IPS-11a (cell line): ENCODE measurements around the gene BICC1.

ENCODE experiments used
- H3K4me3 ChIP-seq: one replicate; pipeline ENCODE4 v1.5.1; 2013; ENCODE audit warnings: low read depth, low read length, control low read depth

BICC1 gene

DNA sequence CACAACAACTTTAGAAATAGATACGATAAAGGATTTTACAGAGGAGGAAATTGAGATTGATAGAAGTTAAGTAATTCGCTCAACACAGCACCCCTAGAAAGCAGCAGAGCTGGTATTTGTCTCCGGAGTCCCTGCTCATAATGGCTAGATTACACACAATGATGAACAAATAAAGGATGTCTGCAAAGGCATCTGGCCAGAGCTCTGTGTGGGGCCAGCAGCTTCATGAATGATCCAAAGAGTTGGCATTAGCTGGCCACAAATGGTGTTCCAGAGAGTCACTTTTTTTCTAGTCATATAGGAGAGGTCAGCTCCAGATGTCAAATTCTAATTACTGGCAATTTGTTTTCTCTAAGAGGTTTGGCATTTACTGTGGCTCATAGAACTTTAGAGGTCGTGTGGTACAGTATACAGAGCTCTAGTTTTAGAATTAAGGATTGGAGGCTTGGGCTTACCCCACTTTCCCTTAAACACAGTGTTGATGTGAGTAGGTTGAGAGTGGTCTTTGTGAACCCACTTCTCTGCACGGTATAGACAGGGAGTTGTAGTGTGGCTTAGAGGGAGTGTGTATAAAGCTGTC, 186.2 kb downstream of the BICC1 start:
- no peak overlapping the region for H3K4me3 ChIP-seq

DNA sequence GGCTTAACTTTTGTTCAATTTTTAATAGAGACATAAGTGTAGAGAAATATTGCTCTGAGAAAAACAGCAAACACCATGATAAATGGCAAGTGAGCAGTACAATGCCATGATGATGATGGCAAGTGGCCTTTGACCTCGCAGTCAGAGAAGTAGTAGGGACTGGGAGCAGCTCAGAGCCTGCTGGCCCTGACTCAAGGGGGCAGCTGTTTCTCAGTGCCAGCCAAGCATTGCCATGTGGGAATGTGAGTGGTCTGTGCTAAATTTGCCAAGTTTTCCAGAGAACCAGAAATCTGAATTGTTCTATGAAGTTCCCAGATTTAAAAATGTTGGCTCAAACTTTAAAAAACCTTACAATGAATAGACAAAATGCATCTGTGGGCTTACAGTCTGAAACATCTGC, 187.9 kb downstream of the BICC1 start:
- no peak overlapping the region for H3K4me3 ChIP-seq

DNA sequence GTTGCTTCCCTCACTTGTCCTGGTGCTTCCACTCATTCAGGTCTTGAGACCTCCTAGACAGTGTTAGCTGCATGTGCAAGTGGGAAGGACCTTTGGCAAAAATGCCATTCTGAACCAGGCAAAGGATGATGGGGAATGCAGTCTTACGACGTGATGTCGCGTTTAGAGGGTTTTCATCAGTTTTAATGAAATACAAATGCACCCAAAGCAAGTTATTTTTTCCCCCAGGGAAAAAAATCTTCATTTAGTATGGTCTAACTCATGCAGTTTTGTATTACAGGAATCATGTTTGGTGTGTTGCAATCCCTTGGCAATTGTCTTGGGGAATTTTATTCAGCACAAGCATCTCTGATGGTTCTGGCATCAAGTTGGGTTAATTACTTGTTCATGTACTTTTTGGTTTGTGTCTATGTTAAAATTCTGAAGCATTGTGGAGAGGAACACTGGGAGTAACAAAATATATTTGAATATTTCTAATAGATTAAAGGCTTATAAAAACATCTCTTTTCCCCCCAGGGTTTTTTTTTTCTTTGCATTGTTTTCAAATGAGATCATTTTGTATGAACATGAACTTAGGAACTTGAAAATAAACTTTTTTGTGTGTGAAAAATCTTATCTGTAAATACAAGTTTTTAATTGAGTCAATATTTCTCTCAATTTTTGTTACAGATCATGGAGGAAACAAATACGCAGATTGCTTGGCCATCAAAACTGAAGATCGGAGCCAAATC, 188.9 kb downstream of the BICC1 start:
- H3K4me3 ChIP-seq: no peak overlapping the region

DNA sequence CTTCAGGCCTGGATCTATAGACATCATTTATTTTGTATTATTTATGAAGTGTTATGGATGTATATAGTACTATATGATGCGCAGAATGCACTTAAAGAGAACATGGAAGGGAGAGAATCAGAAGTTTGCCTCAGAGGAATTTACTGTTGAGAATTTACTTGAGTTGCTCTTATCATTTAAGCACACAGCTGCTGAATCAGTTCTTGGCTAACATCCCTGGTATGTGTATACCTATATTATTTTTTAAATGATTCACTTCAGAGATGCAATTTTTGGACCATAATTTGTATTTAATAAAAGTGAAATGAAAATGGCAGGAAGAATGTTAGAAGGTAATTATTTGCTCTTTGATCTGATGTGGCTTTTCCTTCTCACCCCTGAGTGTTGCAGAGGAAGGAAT, 191.6 kb downstream of the BICC1 start:
- no peak overlapping the region for H3K4me3 ChIP-seq

DNA sequence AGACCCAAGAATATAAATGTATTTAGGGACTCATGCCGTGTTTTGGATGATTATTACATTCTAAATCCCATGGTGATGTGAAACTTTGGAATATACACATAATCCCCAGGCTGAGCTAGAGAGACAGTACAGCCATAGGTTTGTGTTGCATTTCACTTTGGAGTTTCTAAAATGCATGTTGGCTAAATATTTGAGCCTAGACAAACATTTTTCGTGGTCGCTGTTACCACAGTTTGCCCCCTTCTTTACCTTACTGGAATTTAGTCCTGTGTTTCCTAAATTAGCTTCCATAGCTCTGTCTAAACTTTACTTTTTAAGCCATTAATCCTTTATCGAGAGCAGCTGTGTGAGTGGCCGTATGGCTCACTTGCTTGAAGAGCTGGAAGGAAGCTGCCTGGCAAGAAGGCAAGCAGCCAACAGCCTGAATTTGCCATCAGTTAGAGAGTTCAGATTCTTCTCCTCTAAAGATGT, 192.0 kb downstream of the BICC1 start:
- no peak overlapping the region for H3K4me3 ChIP-seq

DNA sequence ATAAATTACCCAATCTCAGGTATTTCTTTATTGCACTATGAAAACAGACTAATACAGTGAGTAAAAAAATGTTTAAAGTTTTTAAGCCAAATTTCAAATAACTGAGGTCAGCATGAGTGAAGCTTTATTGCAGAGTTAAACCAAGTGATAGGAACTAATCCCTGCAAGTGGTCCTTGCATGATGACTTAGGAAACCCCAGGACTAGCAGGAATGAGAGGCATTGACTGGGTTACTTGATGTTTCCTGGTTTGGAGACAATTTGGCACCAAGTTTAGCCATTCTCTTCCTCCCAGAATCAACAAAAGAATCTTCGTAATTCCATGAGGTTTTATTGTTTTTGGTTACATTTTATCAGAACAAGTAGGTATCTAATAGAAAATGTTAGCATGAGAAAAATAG, 194.2 kb downstream of the BICC1 start:
- H3K4me3 ChIP-seq: no peak overlapping the region

DNA sequence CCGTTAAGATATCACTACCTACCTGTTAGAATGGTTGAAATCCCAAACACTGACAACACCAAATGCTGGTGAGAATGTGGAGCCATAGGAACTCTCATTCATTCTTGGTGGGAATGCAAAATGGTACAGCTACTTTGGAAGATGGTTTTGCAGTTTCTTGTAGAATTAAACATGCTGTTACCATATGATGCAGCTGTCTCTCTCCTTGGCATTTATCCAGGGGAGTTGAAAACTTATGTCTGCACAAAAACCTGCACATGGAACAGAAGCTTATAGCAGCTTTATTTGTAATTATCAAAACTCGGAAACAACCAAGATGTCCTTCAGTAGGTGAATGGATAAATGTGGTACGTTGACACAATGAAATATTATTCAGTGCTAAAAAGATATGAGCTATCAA, 199.5 kb downstream of the BICC1 start:
- H3K4me3 ChIP-seq: no peak overlapping the region

- no peak overlapping the region for H3K4me3 ChIP-seq
These were observed 200.3 kb downstream of the BICC1 start for GRCh38 chr10:58712982-58713381.

GRCh38 chr10:58714409-58714808, 201.7 kb downstream of the BICC1 start:
- no peak overlapping the region for H3K4me3 ChIP-seq

- H3K4me3 ChIP-seq: no peak overlapping the region
These were observed 202.4 kb downstream of the BICC1 start for GRCh38 chr10:58715061-58715460.

DNA sequence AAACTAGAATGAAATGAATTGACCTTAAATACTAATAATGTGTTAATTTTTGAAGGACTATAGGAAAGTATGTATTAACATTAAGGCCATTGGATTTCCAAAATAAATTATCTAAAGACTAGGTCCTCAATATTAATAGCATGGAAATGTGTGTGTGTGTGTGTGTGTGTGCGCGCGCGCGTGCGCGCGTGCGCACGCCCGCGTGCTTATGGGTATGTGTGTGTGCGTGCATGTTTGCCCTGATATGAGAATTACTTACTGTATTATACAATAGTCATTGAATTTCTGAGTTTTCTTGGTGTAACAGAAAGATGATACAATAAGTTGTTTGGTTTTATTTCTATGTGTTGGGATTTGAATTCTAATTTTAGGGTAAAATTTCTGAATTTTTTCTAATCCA, 205.9 kb downstream of the BICC1 start:
- no peak overlapping the region for H3K4me3 ChIP-seq

- no peak overlapping the region for H3K4me3 ChIP-seq
These were observed 209.1 kb downstream of the BICC1 start for GRCh38 chr10:58721601-58722281.

DNA sequence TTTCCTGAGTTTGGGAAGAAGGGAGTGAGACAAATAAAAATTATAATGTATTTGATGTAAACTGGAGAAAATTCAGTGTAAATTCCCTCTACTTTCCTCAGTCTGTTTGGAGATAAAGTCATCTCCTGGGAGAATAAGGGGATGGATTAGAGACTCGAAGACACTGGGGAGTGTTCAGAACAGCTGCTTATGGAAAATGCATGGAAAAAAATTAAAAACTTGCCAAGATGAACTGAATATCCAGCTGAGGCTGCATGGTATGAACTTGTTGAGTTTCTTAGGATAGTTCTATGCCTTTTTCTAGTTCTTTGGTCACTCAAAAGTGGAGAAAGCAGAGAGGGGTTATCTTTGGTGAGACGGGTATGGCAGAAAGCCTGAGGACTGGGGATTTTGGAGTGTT, 210.5 kb downstream of the BICC1 start:
- no peak overlapping the region for H3K4me3 ChIP-seq

GRCh38 chr10:58723966-58724365, 211.3 kb downstream of the BICC1 start:
- no peak overlapping the region for H3K4me3 ChIP-seq

GRCh38 chr10:58724781-58725180, 212.1 kb downstream of the BICC1 start:
- no peak overlapping the region for H3K4me3 ChIP-seq

DNA sequence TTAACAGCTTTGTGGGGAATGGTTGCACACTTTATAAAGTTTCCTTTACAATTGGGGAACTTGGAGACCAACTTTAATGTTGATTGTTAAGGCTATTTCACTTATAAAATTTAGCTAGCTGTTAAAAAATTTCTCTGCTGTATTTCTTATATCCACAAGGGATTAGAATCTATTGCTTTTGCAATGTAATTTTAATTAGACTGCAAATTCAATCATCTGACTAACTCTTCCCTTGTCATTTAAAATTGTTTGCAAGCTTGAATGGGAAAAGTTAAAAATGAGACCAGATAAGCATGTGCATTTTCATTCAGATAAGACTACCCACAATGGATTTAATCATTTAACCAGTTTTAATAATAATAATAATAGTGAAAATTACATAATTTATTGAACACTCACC, 213.2 kb downstream of the BICC1 start:
- no peak overlapping the region for H3K4me3 ChIP-seq

DNA sequence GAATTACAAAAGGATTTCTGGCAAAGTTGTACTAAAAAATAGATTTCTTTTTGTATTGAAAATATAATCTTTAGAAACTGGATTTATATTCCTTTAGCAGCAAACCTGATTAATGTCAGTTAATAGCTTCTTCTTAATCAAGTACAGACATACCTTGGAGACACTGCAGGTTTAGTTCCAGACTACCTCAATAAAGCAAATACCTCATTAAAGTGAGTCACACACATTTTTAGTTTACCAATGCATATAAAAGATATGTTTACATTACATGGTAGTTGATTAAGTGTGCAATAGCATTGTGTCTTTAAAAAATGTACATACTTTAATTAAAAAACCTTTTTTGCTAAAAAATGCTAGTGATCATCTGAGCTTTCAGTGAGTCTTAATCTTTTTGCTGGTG, 215.0 kb downstream of the BICC1 start:
- H3K4me3 ChIP-seq: no peak overlapping the region

DNA sequence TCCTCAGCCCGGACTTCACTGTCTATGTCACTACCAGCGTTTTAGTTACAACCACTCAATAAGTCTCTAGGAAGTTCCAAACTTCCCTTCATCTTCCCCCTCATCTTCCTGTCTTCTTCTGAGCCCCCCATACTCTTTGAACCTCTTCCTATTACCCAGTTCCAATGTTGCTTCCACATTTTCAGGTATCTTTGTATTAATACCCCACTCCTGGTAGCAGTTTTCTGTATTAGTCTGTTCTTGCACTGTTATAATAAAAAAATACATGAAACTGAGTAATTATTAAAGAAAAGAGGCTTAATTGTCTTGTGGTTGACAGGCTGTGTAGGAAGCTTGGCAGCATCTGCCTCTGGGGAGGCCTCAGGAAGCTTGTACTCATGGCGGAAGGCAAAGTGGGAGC, 218.6 kb downstream of the BICC1 start:
- no peak overlapping the region for H3K4me3 ChIP-seq

- H3K4me3 ChIP-seq: no peak overlapping the region
These were observed 220.8 kb downstream of the BICC1 start for GRCh38 chr10:58733436-58733835.

DNA sequence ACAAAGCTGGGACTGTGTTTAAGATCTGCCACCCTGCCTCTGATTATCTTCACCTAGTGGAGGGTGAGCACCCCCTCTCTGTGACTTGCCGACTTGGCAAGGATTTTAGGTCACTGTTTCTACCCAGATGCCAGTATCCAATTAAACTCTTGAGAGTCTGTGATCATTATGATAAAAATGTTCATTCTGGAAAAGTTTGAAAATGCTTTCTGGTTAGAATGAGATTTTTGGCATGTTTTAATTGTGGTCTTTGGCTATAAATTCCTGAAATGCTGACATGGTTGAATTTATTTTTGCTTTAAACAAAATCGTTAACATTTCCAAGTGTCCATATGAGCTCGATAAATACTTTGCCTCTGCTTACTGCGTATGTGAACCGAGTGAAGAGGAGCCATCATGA, 221.4 kb downstream of the BICC1 start:
- H3K4me3 ChIP-seq: no peak overlapping the region

- no peak overlapping the region for H3K4me3 ChIP-seq
These were observed 222.0 kb downstream of the BICC1 start for GRCh38 chr10:58734664-58735063.

- no peak overlapping the region for H3K4me3 ChIP-seq
These were observed 222.4 kb downstream of the BICC1 start for GRCh38 chr10:58735087-58735486.
